Measurements from ENCODE around the gene STOM.

The STOM gene

GRCh38 chr9:121331549-121331948, 38.5 kb downstream of the STOM start:
- Mint-ChIP-seq H3K9me3 (no peaks in the 10 kb centered on the region), H3K27me3 (ENCODE audit: low read depth) (no peaks in the 10 kb centered on the region), H3K4me1 (no peaks in the 10 kb centered on the region), H3K4me3 (no peak overlapping the region), H3K27ac (no peak overlapping the region), H3K36me3 (ENCODE audit: low read depth) (peaks cover 26% of the 10 kb centered on the region)
- no peak for TF ChIP-seq CTCF (IDR thresholded peaks at IDR 0.05; ENCODE audit: unreplicated experiment in 3 of 3)

DNA sequence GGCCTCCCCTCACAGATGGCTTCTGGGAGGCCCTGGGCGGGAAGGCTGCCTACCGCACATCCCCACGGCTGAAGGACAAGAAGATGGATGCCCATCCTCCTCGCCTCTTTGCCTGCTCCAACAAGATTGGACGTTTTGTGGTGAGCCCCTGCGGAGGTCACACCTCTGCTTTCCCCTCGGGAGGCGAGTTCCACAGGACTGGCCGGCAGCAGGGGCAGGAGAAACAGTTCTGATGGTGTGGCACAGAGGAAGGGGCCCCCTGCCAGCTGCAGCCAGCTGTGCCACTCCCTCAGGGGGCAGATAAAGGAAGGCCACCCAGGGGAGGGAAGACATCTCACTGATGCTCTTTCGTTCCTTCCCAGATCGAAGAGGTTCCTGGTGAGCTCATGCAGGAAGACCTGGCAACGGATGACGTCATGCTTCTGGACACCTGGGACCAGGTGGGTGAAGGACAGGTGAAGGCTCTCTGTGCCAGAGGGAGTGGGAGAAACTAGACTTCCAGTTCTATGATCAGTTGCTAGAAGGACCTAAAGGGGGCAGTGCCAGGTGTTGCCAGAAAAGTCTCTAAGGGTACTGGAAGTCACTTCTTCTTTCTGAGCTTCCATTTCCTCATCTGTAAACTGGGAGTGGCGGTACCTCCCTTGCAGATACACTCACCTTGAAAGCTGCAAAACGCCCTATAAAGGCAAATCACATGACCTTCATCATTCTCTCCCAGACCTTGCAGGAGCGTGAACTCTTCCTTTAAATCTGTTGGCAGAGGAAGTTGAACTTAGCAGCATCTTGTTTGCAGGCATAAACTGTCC, 41.0 kb downstream of the STOM start:
- Mint-ChIP-seq H3K36me3 (ENCODE audit: low read depth) (peaks cover 32% of the 10 kb centered on the region), H3K27ac (no peak overlapping the region), H3K9me3 (no peaks in the 10 kb centered on the region), H3K4me3 (no peak overlapping the region), H3K27me3 (ENCODE audit: low read depth) (no peaks in the 10 kb centered on the region), H3K4me1 (no peaks in the 10 kb centered on the region)
- no peak for TF ChIP-seq CTCF (IDR thresholded peaks at IDR 0.05; ENCODE audit: unreplicated experiment in 3 of 3)

- H3K27me3 Mint-ChIP-seq (ENCODE audit: low read depth), result no peaks in the 10 kb centered on the region
- TF ChIP-seq CTCF (IDR thresholded peaks at IDR 0.05; ENCODE audit: unreplicated experiment in 3 of 3), result no peak
- no peaks in the 10 kb centered on the region for H3K4me1 Mint-ChIP-seq
- H3K36me3 Mint-ChIP-seq (ENCODE audit: low read depth), result peaks cover 35% of the 10 kb centered on the region
- H3K27ac Mint-ChIP-seq, result no peak overlapping the region
- no peaks in the 10 kb centered on the region for H3K9me3 Mint-ChIP-seq
- no peak overlapping the region for H3K4me3 Mint-ChIP-seq
These were observed 41.6 kb downstream of the STOM start for GRCh38 chr9:121328476-121328875.

DNA sequence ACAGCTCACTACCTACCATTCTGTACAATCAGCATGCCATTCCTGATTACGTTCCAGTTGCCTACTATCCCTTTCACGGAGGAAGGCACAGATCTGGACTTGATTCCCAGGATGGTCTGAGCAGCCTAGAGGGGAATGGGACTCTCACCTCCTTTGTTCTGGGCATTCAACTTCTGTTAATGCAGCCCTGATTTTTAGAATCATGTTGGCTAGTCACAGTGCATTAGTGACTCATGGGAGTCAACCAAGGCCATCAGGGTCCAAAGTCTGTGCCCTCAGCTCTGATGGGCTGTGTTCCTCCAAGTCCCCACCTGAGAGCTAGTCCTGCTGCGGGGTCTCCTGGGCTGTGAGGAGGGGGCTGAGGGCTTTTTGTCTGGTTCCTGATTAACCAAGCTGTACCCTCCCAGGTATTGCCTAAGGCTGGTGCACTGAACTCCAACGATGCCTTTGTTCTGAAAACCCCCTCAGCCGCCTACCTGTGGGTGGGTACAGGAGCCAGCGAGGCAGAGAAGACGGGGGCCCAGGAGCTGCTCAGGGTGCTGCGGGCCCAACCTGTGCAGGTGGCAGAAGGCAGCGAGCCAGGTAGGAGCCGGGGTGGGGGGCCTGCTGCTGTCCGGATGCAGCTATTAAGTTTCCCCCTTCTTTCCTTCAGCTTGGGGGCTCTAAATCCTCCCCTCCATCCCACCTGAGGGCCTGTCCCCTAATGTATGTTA, 43.0 kb downstream of the STOM start:
- no peak for TF ChIP-seq CTCF (IDR thresholded peaks at IDR 0.05; ENCODE audit: unreplicated experiment in 3 of 3)
- Mint-ChIP-seq H3K9me3 (no peaks in the 10 kb centered on the region), H3K27me3 (ENCODE audit: low read depth) (no peaks in the 10 kb centered on the region), H3K4me3 (no peak overlapping the region), H3K36me3 (ENCODE audit: low read depth) (peaks cover 46% of the 10 kb centered on the region), H3K27ac (no peak overlapping the region), H3K4me1 (no peaks in the 10 kb centered on the region)

DNA sequence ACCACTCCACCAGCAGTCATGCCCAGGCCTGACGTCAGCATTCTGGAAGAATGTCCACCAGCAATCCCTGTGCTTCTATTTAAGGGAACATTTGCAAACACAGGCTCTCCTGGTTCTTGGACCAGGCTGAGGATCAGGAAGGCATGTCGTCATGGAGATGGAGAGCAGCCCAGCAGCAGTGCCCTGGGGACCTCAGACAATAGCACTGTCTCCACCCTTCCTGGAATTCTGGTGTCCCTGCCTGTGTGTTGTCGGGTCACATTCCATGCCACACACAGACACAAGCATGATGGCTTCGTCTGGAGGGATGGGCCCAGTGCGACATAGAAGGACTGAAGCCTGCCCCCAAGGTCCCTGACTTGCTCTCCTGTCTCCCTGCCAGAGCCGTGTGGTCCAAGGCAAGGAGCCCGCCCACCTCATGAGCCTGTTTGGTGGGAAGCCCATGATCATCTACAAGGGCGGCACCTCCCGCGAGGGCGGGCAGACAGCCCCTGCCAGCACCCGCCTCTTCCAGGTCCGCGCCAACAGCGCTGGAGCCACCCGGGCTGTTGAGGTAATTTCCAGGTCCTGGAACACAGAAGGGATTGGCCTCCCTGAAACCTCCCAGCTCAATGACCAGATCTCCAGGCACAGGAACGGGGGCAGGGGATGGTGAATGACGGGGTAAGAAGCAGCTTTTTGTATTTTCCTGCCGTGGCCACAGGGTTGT, 43.8 kb downstream of the STOM start:
- no peak for TF ChIP-seq CTCF (IDR thresholded peaks at IDR 0.05; ENCODE audit: unreplicated experiment in 3 of 3)
- Mint-ChIP-seq H3K27ac (no peak overlapping the region), H3K4me3 (no peak overlapping the region), H3K36me3 (ENCODE audit: low read depth) (peaks cover 46% of the 10 kb centered on the region), H3K4me1 (no peaks in the 10 kb centered on the region), H3K9me3 (no peaks in the 10 kb centered on the region), H3K27me3 (ENCODE audit: low read depth) (no peaks in the 10 kb centered on the region)

Measured in nephron (organoid).